Measurements from ENCODE around the gene GIMAP7.
A peak's percentile ranks its signal among the peaks of the same experiment; 100 is the strongest.
"Not testable (repeated sequence)": the region's sequence is repeated elsewhere in the genome, so short reads cannot be mapped to it uniquely, and the experiment has no call there.

Gene GIMAP7

GRCh38 chr7:150514748-150515222, at the start of gene GIMAP7:
Gene GIMAP7 (plus strand): TSS chr7:150514872. CDS start chr7:150519975, 5,103 bp downstream.
- no peak for DNase-seq

GRCh38 chr7:150464962-150465361, 49.7 kb upstream of the GIMAP7 start:
- no peak for DNase-seq

GRCh38 chr7:150465414-150465813, 49.3 kb upstream of the GIMAP7 start:
- no peak for DNase-seq

- DNase-seq = no peak
These were observed 48.2 kb upstream of the GIMAP7 start for GRCh38 chr7:150466477-150466876.

- DNase-seq = no peak
These were observed 46.4 kb upstream of the GIMAP7 start for GRCh38 chr7:150468241-150468640.

GRCh38 chr7:150471886-150472285, 42.8 kb upstream of the GIMAP7 start:
- DNase-seq = no peak

- no peak for DNase-seq
These were observed 40.8 kb upstream of the GIMAP7 start for GRCh38 chr7:150473902-150474301.

GRCh38 chr7:150476285-150476684, 38.4 kb upstream of the GIMAP7 start:
- no peak for DNase-seq

- no peak for DNase-seq
These were observed 37.6 kb upstream of the GIMAP7 start for GRCh38 chr7:150476819-150477631.

- DNase-seq = no peak
These were observed 35.5 kb upstream of the GIMAP7 start for GRCh38 chr7:150479023-150479716.

GRCh38 chr7:150481186-150481920, 33.3 kb upstream of the GIMAP7 start:
- DNase-seq = no peak

- DNase-seq = no peak
These were observed 32.8 kb upstream of the GIMAP7 start for GRCh38 chr7:150481922-150482321.

- DNase-seq = peak; percentile 52
These were observed 31.2 kb upstream of the GIMAP7 start for GRCh38 chr7:150483514-150483913.

- not testable (repeated sequence) for DNase-seq
These were observed 30.6 kb upstream of the GIMAP7 start for GRCh38 chr7:150484071-150484470.

- DNase-seq = no peak
These were observed 27.0 kb upstream of the GIMAP7 start for GRCh38 chr7:150487625-150488024.

- no peak for DNase-seq
These were observed 24.9 kb upstream of the GIMAP7 start for GRCh38 chr7:150489782-150490181.

GRCh38 chr7:150493442-150493841, 21.2 kb upstream of the GIMAP7 start:
- not testable (repeated sequence) for DNase-seq

GRCh38 chr7:150502519-150502918, 12.2 kb upstream of the GIMAP7 start:
- DNase-seq = no peak

- no peak for DNase-seq
These were observed 11.5 kb upstream of the GIMAP7 start for GRCh38 chr7:150503155-150503554.

- DNase-seq = no peak
These were observed 11.1 kb upstream of the GIMAP7 start for GRCh38 chr7:150503581-150503980.

- no peak for DNase-seq
These were observed 6.6 kb upstream of the GIMAP7 start for GRCh38 chr7:150507947-150508602.

GRCh38 chr7:150511048-150511447, 3.6 kb upstream of the GIMAP7 start:
- no peak for DNase-seq

GRCh38 chr7:150513758-150514157, 914 bp upstream of the GIMAP7 start:
- no peak for DNase-seq

Data from OCI-M1 (cell line).